Activated naive CD4-positive, alpha-beta T cell treated with anti-CD3 and anti-CD28 coated beads for 36 hours (primary cell): ENCODE results near the gene RLN1. TPM values are rescaled to one million over a fixed set of nuclear protein-coding genes. Genes with fewer than 3 reads are reported as not detected.
"Not testable (repeated sequence)": the region's sequence is repeated elsewhere in the genome, so short reads cannot be mapped to it uniquely, and the experiment has no call there.

Experiments used
- CTCF ChIA-PET: fragments of 350-600 bp; sonication (Branson Sonifier 250); formaldehyde crosslinking; loops from one replicate; lab custom pipeline; 2021; ENCODE audit warnings: antibody characterized with exemption; lab: Charles Lee
- DNase-seq: peaks from one replicate; pipeline ENCODE4 v3.0.0-alpha.2; 2020
- H3K27ac Mint-ChIP-seq: one replicate; pipeline ENCODE4 v1.8.0; 2021; ENCODE audit warnings: mild to moderate bottlenecking, mixed read lengths
- H3K27me3 Mint-ChIP-seq: one replicate; pipeline ENCODE4 v1.8.0; 2021; ENCODE audit warnings: low read depth, mixed read lengths
- H3K36me3 Mint-ChIP-seq: one replicate; pipeline ENCODE4 v1.8.0; 2021; ENCODE audit warnings: low read depth, mixed read lengths
- H3K4me1 Mint-ChIP-seq: one replicate; pipeline ENCODE4 v1.8.0; 2021; ENCODE audit warnings: low read depth, mixed read lengths
- H3K4me3 Mint-ChIP-seq: one replicate; pipeline ENCODE4 v1.8.0; 2021; ENCODE audit warnings: mild to moderate bottlenecking, moderate library complexity, mixed read lengths
- H3K9me3 Mint-ChIP-seq: one replicate; pipeline ENCODE4 v1.8.0; 2021; ENCODE audit warnings: mixed read lengths
- intact Hi-C: fragments of 100-400 bp; cut with micrococcal nuclease; formaldehyde crosslinking; loops from one replicate; pipeline ENCODE4 v1.15.1; 2023
- total RNA-seq, 2 experiments: library from RNA; stranded (reverse); gene quantifications; one replicate each; pipeline ENCODE4 v1.2.3, GENCODE V29; 2021

Gene RLN1
- total RNA-seq, 2 experiments from 2014 or later: 0.54 to 0.95 TPM

GRCh38 chr9:5357431-5358105 is 17.9 kb upstream of the RLN1 start:
- CTCF ChIA-PET: no interaction called here
- H3K27ac Mint-ChIP-seq: no peak overlapping the region
- intact Hi-C loops: no loop called here
- H3K27me3 Mint-ChIP-seq: no peaks in the 10 kb centered on the region
- H3K4me1 Mint-ChIP-seq: peaks cover 17% of the 10 kb centered on the region
- no peaks in the 10 kb centered on the region for H3K9me3 Mint-ChIP-seq
- peaks cover 13% of the 10 kb centered on the region for H3K36me3 Mint-ChIP-seq
- DNase-seq: no peak
- no peak overlapping the region for H3K4me3 Mint-ChIP-seq

- CTCF ChIA-PET: no interaction called here
- Mint-ChIP-seq H3K9me3 (no peaks in the 10 kb centered on the region), H3K27ac (no peak overlapping the region), H3K36me3 (peaks cover 12% of the 10 kb centered on the region), H3K4me3 (no peak overlapping the region), H3K27me3 (no peaks in the 10 kb centered on the region), H3K4me1 (peaks cover 31% of the 10 kb centered on the region)
- no peak for DNase-seq
- intact Hi-C loops: no loop called here
Measured at GRCh38 chr9:5355817-5356216, 16.1 kb upstream of the RLN1 start.

DNA sequence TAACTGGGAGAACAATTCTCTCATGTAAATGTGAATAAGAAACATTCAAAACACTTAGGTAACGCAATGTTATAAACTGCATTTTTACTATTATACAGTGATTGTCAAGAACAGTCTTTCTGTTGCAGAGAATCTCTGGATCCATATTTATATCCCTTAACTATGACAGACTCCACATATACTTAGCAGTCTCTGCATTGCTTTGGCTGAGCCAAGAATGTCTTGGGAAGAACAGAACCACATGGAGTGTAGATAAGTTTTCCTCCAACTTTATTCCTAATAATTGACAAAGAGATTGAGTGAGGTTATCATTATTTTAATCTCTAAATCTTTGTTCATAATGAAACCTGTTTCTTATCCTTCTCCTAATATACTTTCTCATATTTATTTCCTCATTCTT is 15.6 kb upstream of the RLN1 start:
- Mint-ChIP-seq H3K27ac (no peak overlapping the region), H3K9me3 (no peaks in the 10 kb centered on the region)
- CTCF ChIA-PET: no interaction called here

DNA sequence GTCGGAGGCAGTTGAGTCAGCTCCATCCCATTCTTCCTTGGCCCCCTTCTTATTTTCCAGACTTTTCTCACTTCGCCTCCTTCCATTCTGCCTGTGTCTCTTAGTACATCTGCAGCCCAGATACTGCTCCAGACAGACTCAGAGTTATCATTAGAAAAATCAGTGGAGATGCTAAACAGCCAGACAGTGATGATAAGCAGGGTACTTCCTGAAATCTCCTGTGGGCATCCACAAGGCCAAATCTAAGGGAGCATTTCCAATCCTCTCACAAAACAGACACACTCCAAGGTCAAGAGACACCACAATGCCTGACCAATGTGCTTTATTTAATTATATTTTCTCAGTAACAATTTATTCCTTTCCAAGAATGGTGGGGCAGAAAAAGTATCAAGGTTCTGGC is 14.5 kb upstream of the RLN1 start:
- H3K27ac Mint-ChIP-seq: peak overlapping the region; percentile 39
- CTCF ChIA-PET: no interaction called here
- intact Hi-C loops: no loop called here

More for the DNA sequence above, 15.6 kb upstream of the RLN1 start:
- Mint-ChIP-seq H3K4me1 (peaks cover 30% of the 10 kb centered on the region), H3K27me3 (no peaks in the 10 kb centered on the region), H3K36me3 (peaks cover 11% of the 10 kb centered on the region), H3K4me3 (no peak overlapping the region)
- intact Hi-C loops: no loop called here
- DNase-seq: no peak

DNA sequence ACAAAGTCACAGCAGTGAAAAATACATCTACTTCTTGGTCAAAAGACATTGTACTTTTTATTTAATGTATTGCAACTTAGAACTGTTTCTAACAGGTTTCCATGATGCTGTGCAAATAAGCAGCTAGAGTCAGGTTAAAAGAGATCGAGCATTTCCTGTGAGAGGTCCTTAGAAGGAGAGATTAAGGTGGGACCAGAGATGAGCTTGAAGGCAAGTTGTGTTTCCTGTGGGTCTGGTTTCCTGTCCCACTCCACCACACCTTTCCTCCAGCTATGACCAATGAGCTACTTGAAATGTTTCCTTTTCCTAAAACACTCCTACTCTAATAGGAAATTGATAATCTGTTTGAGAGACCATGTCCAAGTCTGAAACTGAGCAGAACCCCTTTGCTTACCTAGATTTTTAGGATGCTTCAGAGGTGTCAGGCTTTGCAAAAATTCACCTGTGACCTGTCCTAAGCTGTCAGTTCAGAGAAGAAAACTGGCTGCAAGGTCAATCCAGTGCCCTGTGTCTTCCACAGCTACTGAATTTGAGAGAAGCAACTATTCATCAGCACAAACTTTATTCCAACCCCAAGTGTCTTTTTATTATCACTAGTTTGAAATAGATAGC is 13.1 kb upstream of the RLN1 start:
- no peaks in the 10 kb centered on the region for H3K27me3 Mint-ChIP-seq
- H3K36me3 Mint-ChIP-seq: peaks cover 10% of the 10 kb centered on the region
- no peak overlapping the region for H3K4me3 Mint-ChIP-seq
- H3K27ac Mint-ChIP-seq: no peak overlapping the region
- CTCF ChIA-PET: interaction anchor here (0.6 to 1.0 kb wide), 2 partner anchors 132 to 237 kb away, joined by 3 to 4 read pairs; no protein-coding TSS in a partner anchor
- peaks cover 30% of the 10 kb centered on the region for H3K4me1 Mint-ChIP-seq
- intact Hi-C loops: no loop called here
- peaks cover 6% of the 10 kb centered on the region for H3K9me3 Mint-ChIP-seq
- DNase-seq: no peak

More for the DNA sequence above, 14.5 kb upstream of the RLN1 start:
- peaks cover 14% of the 10 kb centered on the region for H3K36me3 Mint-ChIP-seq
- H3K9me3 Mint-ChIP-seq: peaks cover 5% of the 10 kb centered on the region
- no peaks in the 10 kb centered on the region for H3K27me3 Mint-ChIP-seq
- H3K4me3 Mint-ChIP-seq: no peak overlapping the region
- no peak for DNase-seq
- peaks cover 30% of the 10 kb centered on the region for H3K4me1 Mint-ChIP-seq

DNA sequence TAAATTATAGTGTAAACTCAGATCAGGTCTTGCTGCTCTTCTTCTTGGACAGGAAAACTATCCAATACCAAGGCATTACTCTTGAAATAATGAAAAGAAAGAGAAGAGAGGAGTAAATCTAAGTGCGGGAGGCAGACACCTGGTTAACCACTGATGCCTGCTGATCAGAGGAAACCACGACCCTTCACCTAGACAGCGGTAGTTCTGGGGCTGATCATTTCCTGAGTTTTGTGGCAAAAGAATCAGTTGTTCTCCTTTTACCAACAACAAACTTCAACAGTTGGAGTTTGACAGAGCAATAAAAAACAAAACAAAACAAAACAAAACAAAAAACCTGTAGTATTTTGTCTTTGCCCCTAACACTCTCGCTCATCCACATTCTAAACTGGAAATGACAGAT is 3.0 kb downstream of the RLN1 start:
- no peaks in the 10 kb centered on the region for H3K9me3 Mint-ChIP-seq
- peaks cover 2% of the 10 kb centered on the region for H3K36me3 Mint-ChIP-seq
- intact Hi-C loops: loop anchor here (1.0 to 5.0 kb wide), 4 partner anchors 34 to 1076 kb away; partner anchors contain the start of genes PLGRKT, RLN2 and UHRF2
- peak; percentile 42 for DNase-seq
- CTCF ChIA-PET: interaction anchor here (0.7 kb wide), 1 partner anchor 71 kb away, joined by 3 read pairs; no protein-coding TSS in a partner anchor
- no peaks in the 10 kb centered on the region for H3K27me3 Mint-ChIP-seq
- H3K4me1 Mint-ChIP-seq: peaks cover 39% of the 10 kb centered on the region
- H3K27ac Mint-ChIP-seq: no peak overlapping the region
- peak overlapping the region; percentile 57 for H3K4me3 Mint-ChIP-seq

DNA sequence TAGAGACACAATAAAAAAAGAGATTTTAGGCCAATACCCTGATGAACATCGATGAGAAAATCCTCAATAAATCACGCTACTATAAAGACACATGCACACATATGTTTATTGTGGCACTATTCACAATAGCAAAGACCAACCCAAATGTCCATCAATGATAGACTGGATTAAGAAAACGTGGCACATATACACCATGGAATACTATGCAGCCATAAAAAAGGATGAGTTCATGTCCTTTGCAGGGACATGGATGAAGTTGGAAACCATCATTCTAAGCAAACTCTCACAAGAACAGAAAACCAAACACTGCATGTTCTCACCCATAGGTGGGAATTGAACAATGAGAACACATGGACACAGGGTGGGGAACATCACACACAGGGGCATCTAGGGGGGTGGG is 8.4 kb downstream of the RLN1 start:
- H3K4me3 Mint-ChIP-seq, intact Hi-C loops, H3K27me3 Mint-ChIP-seq, H3K27ac Mint-ChIP-seq, CTCF ChIA-PET, DNase-seq, H3K9me3 Mint-ChIP-seq: not testable (repeated sequence)
- H3K4me1 Mint-ChIP-seq: peaks cover 39% of the 10 kb centered on the region
- H3K36me3 Mint-ChIP-seq: peaks cover 24% of the 10 kb centered on the region

- DNase-seq: peak; percentile 23
- intact Hi-C loops: no loop called here
- H3K27me3 Mint-ChIP-seq: no peaks in the 10 kb centered on the region
- H3K27ac Mint-ChIP-seq: no peak overlapping the region
- H3K9me3 Mint-ChIP-seq: peaks cover 3% of the 10 kb centered on the region
- peaks cover 23% of the 10 kb centered on the region for H3K36me3 Mint-ChIP-seq
- CTCF ChIA-PET: interaction anchor here (0.6 to 0.7 kb wide), 2 partner anchors 61 to 157 kb away, joined by 3 to 4 read pairs; no protein-coding TSS in a partner anchor
- peaks cover 19% of the 10 kb centered on the region for H3K4me1 Mint-ChIP-seq
- no peak overlapping the region for H3K4me3 Mint-ChIP-seq
Measured at GRCh38 chr9:5326893-5327548, 12.7 kb downstream of the RLN1 start.

GRCh38 chr9:5326187-5326586 is 13.5 kb downstream of the RLN1 start:
- Mint-ChIP-seq H3K9me3 (peaks cover 3% of the 10 kb centered on the region), H3K4me3 (no peak overlapping the region), H3K27me3 (no peaks in the 10 kb centered on the region), H3K27ac (no peak overlapping the region), H3K36me3 (peaks cover 23% of the 10 kb centered on the region), H3K4me1 (peaks cover 23% of the 10 kb centered on the region)
- CTCF ChIA-PET: interaction anchor here (0.7 kb wide), 1 partner anchor 157 kb away, joined by 4 read pairs; no protein-coding TSS in a partner anchor
- intact Hi-C loops: no loop called here
- no peak for DNase-seq

- intact Hi-C loops: loop anchor here (1.0 to 5.0 kb wide), 2 partner anchors 104 to 134 kb away; partner anchors contain the start of gene INSL6
- H3K9me3 Mint-ChIP-seq, H3K36me3 Mint-ChIP-seq, H3K27me3 Mint-ChIP-seq, DNase-seq, H3K4me3 Mint-ChIP-seq, H3K27ac Mint-ChIP-seq: not testable (repeated sequence)
- CTCF ChIA-PET: interaction anchor here (0.9 to 1.1 kb wide), 3 partner anchors 12 to 136 kb away, joined by 3 to 6 read pairs (median 4); partner anchors contain the start of gene INSL6
- peaks cover 11% of the 10 kb centered on the region for H3K4me1 Mint-ChIP-seq
Measured at GRCh38 chr9:5321601-5322000, 18.1 kb downstream of the RLN1 start.

DNA sequence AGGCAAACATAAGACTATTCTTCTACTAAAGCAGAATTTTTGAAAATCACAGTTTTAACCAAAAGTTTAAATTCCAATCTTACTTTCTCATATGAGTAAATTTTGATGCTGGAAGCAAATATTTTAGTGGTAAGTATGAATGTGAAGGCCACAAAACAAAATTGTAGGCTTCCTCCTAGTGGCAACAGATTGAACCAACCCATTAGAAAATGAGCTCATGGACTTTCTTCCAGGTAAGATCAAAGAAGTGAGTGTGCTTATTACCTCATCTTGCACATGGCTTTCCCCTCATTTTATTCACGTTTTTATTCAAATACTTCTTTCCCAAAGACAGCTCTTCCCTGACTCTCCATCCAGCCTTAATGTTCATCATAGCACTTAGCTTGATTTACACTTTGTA is 18.6 kb downstream of the RLN1 start:
- peaks cover 5% of the 10 kb centered on the region for H3K36me3 Mint-ChIP-seq
- intact Hi-C loops: loop anchor here (1.0 to 5.0 kb wide), 2 partner anchors 104 to 134 kb away; partner anchors contain the start of gene INSL6
- H3K4me3 Mint-ChIP-seq: no peak overlapping the region
- CTCF ChIA-PET: interaction anchor here (0.9 to 1.0 kb wide), 2 partner anchors 12 to 104 kb away, joined by 3 to 4 read pairs; no protein-coding TSS in a partner anchor
- peaks cover 7% of the 10 kb centered on the region for H3K4me1 Mint-ChIP-seq
- no peaks in the 10 kb centered on the region for H3K27me3 Mint-ChIP-seq
- H3K9me3 Mint-ChIP-seq: peaks cover 5% of the 10 kb centered on the region
- H3K27ac Mint-ChIP-seq: no peak overlapping the region
- DNase-seq: no peak

DNA sequence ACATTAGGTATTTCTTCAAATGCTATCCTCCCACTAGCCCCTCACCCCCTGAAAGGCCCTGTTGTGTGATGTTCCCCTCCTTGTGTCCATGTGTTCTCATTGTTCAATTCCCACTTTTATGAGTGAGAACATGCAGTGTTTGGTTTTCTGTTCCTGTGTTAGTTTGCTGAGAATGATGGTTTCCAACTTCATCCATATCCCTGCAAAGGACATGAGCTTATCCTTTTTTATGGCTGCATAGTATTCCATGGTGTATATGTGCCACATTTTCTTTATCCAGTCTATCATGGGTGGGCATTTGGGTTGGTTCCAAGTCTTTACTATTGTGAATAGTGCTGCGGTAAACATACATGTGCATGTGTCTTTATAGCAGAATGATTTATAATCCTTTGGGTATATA is 23.3 kb downstream of the RLN1 start:
- intact Hi-C loops, CTCF ChIA-PET, H3K4me3 Mint-ChIP-seq, DNase-seq, H3K4me1 Mint-ChIP-seq, H3K27ac Mint-ChIP-seq, H3K27me3 Mint-ChIP-seq: not testable (repeated sequence)
- peaks cover 15% of the 10 kb centered on the region for H3K36me3 Mint-ChIP-seq
- H3K9me3 Mint-ChIP-seq: peaks cover 20% of the 10 kb centered on the region
